Stimulated activated CD4-positive, alpha-beta T cell treated with anti-CD3 and anti-CD28 coated beads, Interleukin-1b, Interleukin-23, amount 100 ng/mL, for 24 hours (primary cell): ENCODE results near the gene PPP1R12C.

Experiments
- DNase-seq, 4 experiments: peaks; one replicate each; pipeline ENCODE4 v3.0.0-alpha.2; 2020; ENCODE audit warnings: low read depth in 4 of 4, low spot score in 1 of 4

The PPP1R12C gene

DNA sequence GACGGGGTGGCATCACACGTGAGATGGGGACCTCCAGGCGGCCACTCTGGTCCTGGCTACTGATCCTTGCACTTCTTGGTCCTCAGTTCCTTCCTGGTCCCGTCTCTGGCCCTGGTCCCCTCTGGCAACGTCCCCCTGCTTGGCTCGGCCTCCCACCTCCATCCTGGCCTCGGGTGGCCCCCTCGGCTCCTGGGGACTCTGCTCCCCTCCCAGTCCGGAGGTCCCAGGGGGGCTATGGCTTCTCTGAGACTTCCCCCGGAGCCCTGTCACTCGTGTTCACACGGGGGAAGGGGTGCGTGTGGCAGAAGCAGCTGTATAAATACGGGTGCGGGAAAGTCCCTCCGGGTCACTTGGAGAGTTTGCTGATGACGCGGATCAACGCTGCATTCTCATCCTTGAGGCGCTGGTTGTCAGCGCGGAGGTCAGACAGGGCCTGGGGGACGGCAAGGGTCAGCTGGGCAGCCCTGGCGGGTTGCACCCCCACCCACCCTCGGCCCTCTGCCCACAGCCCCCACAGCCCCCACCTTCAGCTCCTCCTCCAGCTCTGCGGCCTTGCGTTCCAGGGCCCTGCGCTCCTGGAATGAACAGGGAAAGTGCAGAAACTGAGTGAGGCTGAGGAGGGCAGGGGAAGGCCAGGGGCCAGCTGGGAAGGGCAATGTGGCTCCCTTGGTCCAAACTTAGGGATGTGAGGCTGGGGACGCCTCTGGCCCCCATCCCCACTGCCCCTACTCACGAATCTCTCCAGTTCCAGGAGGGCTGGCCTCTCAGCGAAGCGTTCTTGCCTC lies 26.1 kb downstream of the PPP1R12C start:
- no peak for DNase-seq

GRCh38 chr19:55090564-55090963 lies 26.9 kb downstream of the PPP1R12C start:
- DNase-seq: no peak

GRCh38 chr19:55089342-55089944 lies 28.0 kb downstream of the PPP1R12C start:
- no peak for DNase-seq

DNA sequence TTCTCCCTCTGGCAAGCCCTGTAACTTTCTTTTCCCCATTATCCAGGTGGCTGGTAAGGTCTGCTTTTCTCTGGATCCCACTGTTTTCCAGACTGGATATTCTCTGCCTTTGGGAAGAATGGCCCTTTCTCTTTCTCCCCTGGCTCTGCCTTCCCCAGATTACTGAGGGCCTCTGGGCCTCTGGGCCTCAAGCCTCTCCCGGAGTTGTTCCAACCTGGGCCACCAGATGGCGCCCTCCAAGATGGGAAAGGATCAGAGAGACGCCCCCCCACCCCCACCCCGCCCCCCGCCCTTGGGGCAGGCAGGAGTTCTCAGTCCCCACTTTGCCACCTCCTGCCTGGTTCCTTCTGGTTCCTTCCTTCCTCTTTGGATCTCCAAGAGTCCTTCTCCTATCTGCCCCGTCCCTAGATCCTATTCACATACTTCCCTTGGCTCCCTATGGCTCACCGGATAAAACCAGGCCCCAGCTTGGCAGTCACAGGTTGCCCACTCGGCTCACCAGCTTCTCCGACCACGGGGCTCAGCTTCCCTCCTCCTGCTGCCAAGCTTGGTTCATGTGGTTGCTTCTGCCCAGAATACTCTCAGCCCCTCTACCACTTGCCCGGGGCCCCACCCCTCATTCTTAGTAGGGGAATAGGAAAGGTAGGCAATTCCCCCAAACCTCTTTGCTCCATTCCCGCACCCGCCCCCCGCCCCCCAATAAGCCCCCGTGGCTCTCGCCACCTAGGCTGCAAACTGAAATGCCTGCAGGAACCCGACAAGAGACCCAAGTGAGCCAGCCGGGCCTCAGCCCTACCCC lies 28.7 kb downstream of the PPP1R12C start:
- peak; percentile 62 to 76 (median 71) for DNase-seq

GRCh38 chr19:55088021-55088451 lies 29.4 kb downstream of the PPP1R12C start:
- DNase-seq: no peak

GRCh38 chr19:55087542-55087901 lies 29.9 kb downstream of the PPP1R12C start:
- DNase-seq: no peak

GRCh38 chr19:55086730-55087541 lies 30.5 kb downstream of the PPP1R12C start:
- DNase-seq: peak in 2 of 4 experiments; percentile 41 to 51

DNA sequence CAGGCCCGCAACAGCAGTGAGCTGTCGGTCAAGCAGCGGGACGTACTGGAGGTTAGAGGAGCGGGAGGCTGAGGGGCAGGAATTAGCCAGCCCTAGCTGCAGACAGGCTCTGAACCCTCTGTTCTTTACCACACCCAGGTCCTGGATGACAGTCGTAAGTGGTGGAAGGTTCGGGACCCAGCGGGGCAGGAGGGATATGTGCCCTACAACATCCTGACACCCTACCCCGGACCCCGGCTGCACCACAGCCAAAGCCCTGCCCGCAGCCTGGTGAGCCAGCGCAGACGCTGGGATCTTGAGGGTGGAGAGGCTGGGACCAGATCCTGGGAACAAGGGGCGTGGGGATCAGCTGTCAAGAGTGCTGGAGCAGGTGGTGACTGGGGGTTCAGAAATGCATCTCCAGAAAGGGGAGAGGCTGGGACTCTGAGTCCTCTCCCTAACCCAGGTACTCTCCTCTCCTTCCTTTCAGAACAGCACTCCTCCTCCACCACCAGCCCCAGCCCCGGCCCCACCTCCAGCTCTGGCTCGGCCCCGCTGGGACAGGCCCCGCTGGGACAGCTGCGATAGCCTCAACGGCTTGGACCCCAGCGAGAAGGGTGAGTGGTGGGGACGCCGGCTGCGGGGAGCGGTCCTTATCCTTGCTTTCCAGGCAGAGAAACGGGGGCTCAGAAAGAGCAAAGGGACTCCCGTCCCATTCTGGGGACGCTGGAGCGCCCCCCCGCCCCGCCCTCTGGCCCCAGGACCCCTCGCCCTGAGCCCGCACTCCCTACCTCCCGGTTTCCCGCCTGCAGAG lies 31.3 kb downstream of the PPP1R12C start:
- DNase-seq: no peak

DNA sequence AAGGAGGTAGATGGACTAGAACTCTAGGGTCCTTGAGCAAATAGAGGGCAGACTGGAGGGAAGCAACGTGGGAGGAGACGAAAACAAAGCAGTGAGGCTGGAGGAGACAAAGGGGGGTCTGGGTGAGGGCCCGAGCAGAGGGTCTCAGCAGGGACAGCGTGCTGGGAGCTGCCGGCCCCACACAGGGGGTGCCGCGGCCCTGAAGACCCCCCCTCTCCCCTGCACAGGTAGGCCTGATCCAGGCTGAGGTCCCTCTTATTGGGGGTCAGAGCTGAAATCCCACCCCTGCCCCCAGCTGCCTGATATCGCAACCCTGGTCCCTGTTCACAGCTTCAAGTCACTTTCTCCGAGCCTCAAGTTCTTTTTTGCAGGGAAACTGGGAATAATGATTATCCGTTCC lies 33.0 kb downstream of the PPP1R12C start:
- DNase-seq: no peak

- DNase-seq: no peak
Measured at GRCh38 chr19:55083004-55083850, 34.2 kb downstream of the PPP1R12C start.

DNA sequence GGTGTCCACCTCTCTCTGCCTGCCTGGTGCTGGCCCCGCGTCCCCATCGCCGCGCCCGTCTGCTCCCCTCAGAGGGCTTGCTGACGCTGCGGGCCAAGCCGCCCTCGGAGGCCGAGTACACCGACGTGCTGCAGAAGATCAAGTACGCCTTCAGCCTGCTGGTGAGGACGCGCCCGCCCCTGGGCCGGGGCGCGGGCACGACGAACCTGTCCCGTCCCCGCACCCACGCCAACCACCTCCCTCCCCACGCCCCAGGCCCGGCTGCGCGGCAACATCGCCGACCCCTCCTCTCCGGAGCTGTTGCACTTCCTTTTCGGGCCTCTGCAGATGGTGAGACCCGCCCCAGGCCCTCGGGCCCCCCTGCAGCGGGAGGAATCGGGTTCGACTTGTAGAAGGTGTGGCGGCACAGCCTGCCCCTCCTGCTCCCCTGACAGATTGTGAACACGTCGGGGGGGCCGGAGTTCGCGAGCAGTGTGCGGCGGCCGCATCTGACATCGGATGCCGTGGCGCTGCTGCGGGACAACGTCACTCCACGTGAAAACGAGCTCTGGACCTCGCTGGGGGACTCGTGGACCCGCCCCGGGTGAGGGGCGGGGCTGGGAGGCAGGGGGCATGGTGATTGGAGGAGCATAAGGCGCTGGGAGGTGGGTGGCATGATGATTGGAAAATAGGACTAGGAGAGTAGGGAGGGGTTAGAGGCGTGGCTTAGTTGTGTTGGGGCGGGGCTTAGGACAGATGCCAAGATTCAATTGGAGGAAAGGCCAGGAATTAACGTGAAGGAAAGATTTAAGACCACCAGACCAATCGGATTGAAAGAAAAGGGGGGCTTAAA lies 35.2 kb downstream of the PPP1R12C start:
- peak in 1 of 4 experiments; percentile 30 for DNase-seq

DNA sequence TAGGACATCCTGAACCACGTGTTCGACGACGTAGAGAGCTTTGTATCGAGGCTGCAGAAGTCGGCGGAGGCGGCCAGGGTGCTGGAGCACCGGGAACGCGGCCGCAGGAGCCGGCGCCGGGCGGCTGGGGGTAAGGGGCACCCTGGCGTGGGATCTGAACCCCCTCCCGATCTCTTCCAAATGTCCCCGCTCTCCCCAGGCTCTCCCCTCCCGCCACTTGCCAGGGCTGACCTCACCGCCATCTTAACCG lies 35.7 kb downstream of the PPP1R12C start:
- no peak for DNase-seq

- peak; percentile 72 to 81 (median 74) for DNase-seq
Measured at GRCh38 chr19:55080968-55081769, 36.3 kb downstream of the PPP1R12C start.

GRCh38 chr19:55080121-55080967 lies 37.1 kb downstream of the PPP1R12C start:
- peak in 3 of 4 experiments; percentile 40 to 52 (median 43) for DNase-seq

- no peak for DNase-seq
Measured at GRCh38 chr19:55079400-55080038, 37.9 kb downstream of the PPP1R12C start.

DNA sequence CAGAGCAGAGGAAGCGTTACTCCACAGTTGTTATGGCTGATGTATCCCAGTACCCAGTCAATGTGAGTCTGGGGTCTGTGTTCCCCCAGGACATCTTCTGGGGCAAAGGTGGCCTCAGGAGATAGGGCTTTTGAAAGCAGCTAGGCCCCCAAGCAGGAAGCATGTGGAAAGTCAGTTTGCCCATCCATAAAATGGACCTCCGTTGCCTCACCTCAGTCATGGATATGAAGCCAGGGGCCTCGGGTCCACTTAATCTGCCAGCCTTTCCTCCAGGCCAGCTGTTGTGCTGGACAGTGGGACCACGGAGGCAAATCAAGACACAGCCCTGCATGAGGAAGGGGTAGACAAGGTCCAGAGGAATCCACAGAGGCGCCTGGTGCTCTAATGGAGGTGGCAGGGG lies 38.4 kb downstream of the PPP1R12C start:
- no peak for DNase-seq

DNA sequence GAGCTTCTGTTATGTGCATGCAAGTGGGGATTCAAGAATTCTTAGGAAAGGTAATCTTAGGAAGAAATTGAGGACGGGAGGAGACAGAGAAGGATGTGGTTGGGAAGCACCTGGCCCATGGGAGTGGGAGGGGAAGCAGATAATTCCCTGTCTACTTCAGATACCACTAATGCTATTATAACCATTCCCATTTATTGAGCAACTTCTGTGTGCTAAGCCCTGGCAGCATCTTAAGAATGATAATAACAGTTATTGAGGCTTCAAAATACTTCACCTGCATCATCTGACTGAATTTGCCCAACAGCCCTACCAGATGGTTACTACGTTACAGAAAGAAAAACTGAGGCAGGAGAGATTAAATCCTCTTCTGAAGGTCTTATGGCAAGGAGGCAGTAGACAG lies 40.3 kb downstream of the PPP1R12C start:
- no peak for DNase-seq
